Measurements from ENCODE around the gene MAPK8.
"Not testable (repeated sequence)": the region's sequence is repeated elsewhere in the genome, so short reads cannot be mapped to it uniquely, and the experiment has no call there.

Gene MAPK8

GRCh38 chr10:48336978-48337599 lies 30.6 kb downstream of the MAPK8 start:
- no peak for DNase-seq (ENCODE audit: low spot score)

GRCh38 chr10:48340734-48341133 lies 34.3 kb downstream of the MAPK8 start:
- DNase-seq (ENCODE audit: low spot score) = no peak

GRCh38 chr10:48343106-48343505 lies 36.6 kb downstream of the MAPK8 start:
- no peak for DNase-seq (ENCODE audit: low spot score)

- DNase-seq (ENCODE audit: low spot score) = no peak
Observed at GRCh38 chr10:48343921-48344598, 37.6 kb downstream of the MAPK8 start.

- DNase-seq (ENCODE audit: low spot score) = not testable (repeated sequence)
Observed at GRCh38 chr10:48346248-48346647, 39.8 kb downstream of the MAPK8 start.

- DNase-seq (ENCODE audit: low spot score) = not testable (repeated sequence)
Observed at GRCh38 chr10:48347539-48347938, 41.1 kb downstream of the MAPK8 start.

- not testable (repeated sequence) for DNase-seq (ENCODE audit: low spot score)
Observed at GRCh38 chr10:48347943-48348342, 41.5 kb downstream of the MAPK8 start.

- no peak for DNase-seq (ENCODE audit: low spot score)
Observed at GRCh38 chr10:48353246-48353645, 46.8 kb downstream of the MAPK8 start.

- no peak for DNase-seq (ENCODE audit: low spot score)
Observed at GRCh38 chr10:48357631-48358030, 51.2 kb downstream of the MAPK8 start.

- no peak for DNase-seq (ENCODE audit: low spot score)
Observed at GRCh38 chr10:48358162-48358561, 51.7 kb downstream of the MAPK8 start.

GRCh38 chr10:48358838-48359237 lies 52.4 kb downstream of the MAPK8 start:
- no peak for DNase-seq (ENCODE audit: low spot score)

- DNase-seq (ENCODE audit: low spot score) = no peak
Observed at GRCh38 chr10:48361176-48361575, 54.7 kb downstream of the MAPK8 start.

- no peak for DNase-seq (ENCODE audit: low spot score)
Observed at GRCh38 chr10:48363617-48364355, 57.3 kb downstream of the MAPK8 start.

GRCh38 chr10:48364659-48365405 lies 58.4 kb downstream of the MAPK8 start:
- no peak for DNase-seq (ENCODE audit: low spot score)

GRCh38 chr10:48365668-48366067 lies 59.2 kb downstream of the MAPK8 start:
- no peak for DNase-seq (ENCODE audit: low spot score)

- DNase-seq (ENCODE audit: low spot score) = no peak
Observed at GRCh38 chr10:48366261-48366660, 59.8 kb downstream of the MAPK8 start.

GRCh38 chr10:48369501-48369900 lies 63.0 kb downstream of the MAPK8 start:
- DNase-seq (ENCODE audit: low spot score) = no peak

GRCh38 chr10:48377751-48378530 lies 71.5 kb downstream of the MAPK8 start:
- no peak for DNase-seq (ENCODE audit: low spot score)

- no peak for DNase-seq (ENCODE audit: low spot score)
Observed at GRCh38 chr10:48378675-48379074, 72.2 kb downstream of the MAPK8 start.

- no peak for DNase-seq (ENCODE audit: low spot score)
Observed at GRCh38 chr10:48381971-48382370, 75.5 kb downstream of the MAPK8 start.

GRCh38 chr10:48382982-48383381 lies 76.5 kb downstream of the MAPK8 start:
- DNase-seq (ENCODE audit: low spot score) = no peak

- no peak for DNase-seq (ENCODE audit: low spot score)
Observed at GRCh38 chr10:48383393-48383792, 76.9 kb downstream of the MAPK8 start.

All from left forelimb (tissue), 1 donor.